Tibial nerve (tissue), 4 donors: ENCODE measurements around the gene RFC2.

Experiments
- CTCF ChIP-seq, 5 experiments: fragments of 200-600 bp in 3 of 5; fragments of 450-650 bp in 2 of 5; sonication (generic) in 3 of 5; IDR thresholded peaks; one replicate each; pipeline ENCODE4 v1.5.1; 2016 to 2019; ENCODE audit warnings: antibody characterized with exemption in 5 of 5, mild to moderate bottlenecking in 3 of 5, moderate library complexity in 2 of 5
- EP300 ChIP-seq, 2 donors: sonication (generic); formaldehyde crosslinking; IDR thresholded peaks; one replicate each; pipeline ENCODE4 v1.6.1; 2017; ENCODE audit warnings: antibody characterized with exemption in 2 of 2, mild to moderate bottlenecking in 1 of 2
- POLR2A ChIP-seq, 2 donors: fragments of 450-650 bp; IDR thresholded peaks; one replicate each; pipeline ENCODE4 v1.6.1; 2017; ENCODE audit warnings: antibody characterized with exemption in 2 of 2, mild to moderate bottlenecking in 2 of 2, moderate library complexity in 2 of 2

GRCh38 chr7:74266191-74266963 is 12.2 kb upstream of the RFC2 start:
- TF ChIP-seq POLR2A (IDR thresholded peaks at IDR 0.05) = no peak
- TF ChIP-seq CTCF (IDR thresholded peaks at IDR 0.05) = no peak
- TF ChIP-seq EP300 (IDR thresholded peaks at IDR 0.05) = no peak
